Trophoblast cell (in vitro differentiated cells and primary cell): ENCODE measurements around the gene LDLRAD4.
"Not testable (repeated sequence)": the region's sequence is repeated elsewhere in the genome, so short reads cannot be mapped to it uniquely, and the experiment has no call there.

ENCODE experiments used
- DNase-seq, 2 donors: peaks; one replicate each; pipeline ENCODE4 v3.0.0-alpha.2; 2016
- H2AFZ ChIP-seq: 2 replicates; pipeline ENCODE4 v1.6.1; 2013; ENCODE audit warnings: low read length, moderate library complexity, mild to moderate bottlenecking; ENCODE audit not compliant: insufficient read depth, poor library complexity
- H2AK5ac ChIP-seq: 2 replicates; pipeline ENCODE4 v1.6.1; 2013; ENCODE audit warnings: mild to moderate bottlenecking, low read length
- H2BK120ac ChIP-seq: 2 replicates; pipeline ENCODE4 v1.6.1; 2013; ENCODE audit warnings: low read length, mild to moderate bottlenecking, moderate library complexity; ENCODE audit not compliant: insufficient read depth, poor library complexity
- H2BK12ac ChIP-seq: 2 replicates; pipeline ENCODE4 v1.6.1; 2013; ENCODE audit warnings: mild to moderate bottlenecking, low read length, moderate library complexity
- H2BK5ac ChIP-seq: 2 replicates; pipeline ENCODE4 v1.6.1; 2013; ENCODE audit warnings: low read length, low read depth, moderate library complexity, mild to moderate bottlenecking; ENCODE audit not compliant: poor library complexity
- H3K14ac ChIP-seq: 2 replicates; pipeline ENCODE4 v1.6.1; 2013; ENCODE audit warnings: mild to moderate bottlenecking, low read length
- H3K18ac ChIP-seq: 2 replicates; pipeline ENCODE4 v1.6.1; 2013; ENCODE audit warnings: mild to moderate bottlenecking, low read length
- H3K23ac ChIP-seq: 2 replicates; pipeline ENCODE4 v1.6.1; 2013; ENCODE audit warnings: low read length
- H3K27ac ChIP-seq: 2 replicates; pipeline ENCODE4 v1.5.1; 2013; ENCODE audit warnings: low read depth, mild to moderate bottlenecking, inconsistent platforms, low read length, moderate library complexity
- H3K27me3 ChIP-seq: 2 replicates; pipeline ENCODE4 v1.6.1; 2013; ENCODE audit warnings: inconsistent platforms, mild to moderate bottlenecking, low read length, moderate library complexity; ENCODE audit not compliant: insufficient read depth
- H3K36me3 ChIP-seq, 2 experiments: 1 replicate in 1 of 2; 2 replicates in 1 of 2; pipeline ENCODE4 v1.6.1; 2013; ENCODE audit warnings: low read length in 2 of 2, mild to moderate bottlenecking in 2 of 2, moderate library complexity in 1 of 2; ENCODE audit not compliant: insufficient read depth in 2 of 2, control insufficient read depth in 1 of 2
- H3K4ac ChIP-seq: 2 replicates; pipeline ENCODE4 v1.6.1; 2013; ENCODE audit warnings: low read depth, mild to moderate bottlenecking, low read length, moderate library complexity
- H3K4me1 ChIP-seq, 2 experiments: 1 replicate in 1 of 2; 2 replicates in 1 of 2; pipeline ENCODE4 v1.6.1; 2013; ENCODE audit warnings: low read length in 2 of 2, mild to moderate bottlenecking in 2 of 2, moderate library complexity in 1 of 2; ENCODE audit not compliant: insufficient read depth in 2 of 2, control insufficient read depth in 1 of 2
- H3K4me2 ChIP-seq: 2 replicates; pipeline ENCODE4 v1.6.1; 2013; ENCODE audit warnings: inconsistent platforms, mild to moderate bottlenecking, low read length, moderate library complexity
- H3K4me3 ChIP-seq: 2 replicates; pipeline ENCODE4 v1.5.1; 2013; ENCODE audit warnings: mild to moderate bottlenecking, low read depth, low read length, inconsistent platforms
- H3K79me1 ChIP-seq: one replicate; pipeline ENCODE4 v1.6.1; 2013; ENCODE audit warnings: low read length
- H3K79me2 ChIP-seq: 2 replicates; pipeline ENCODE4 v1.6.1; 2013; ENCODE audit warnings: low read length, mild to moderate bottlenecking; ENCODE audit not compliant: control insufficient read depth, insufficient read depth, poor library complexity
- H3K9ac ChIP-seq: 2 replicates; pipeline ENCODE4 v1.6.1; 2013; ENCODE audit warnings: mild to moderate bottlenecking, low read length
- H3K9me3 ChIP-seq: 2 replicates; pipeline ENCODE4 v1.6.1; 2013; ENCODE audit warnings: low read depth, mild to moderate bottlenecking, control low read depth, inconsistent platforms, low read length; ENCODE audit not compliant: insufficient read depth
- H4K12ac ChIP-seq: 2 replicates; pipeline ENCODE4 v1.6.1; 2013; ENCODE audit warnings: low read depth, mild to moderate bottlenecking, low read length, moderate library complexity
- H4K8ac ChIP-seq: 2 replicates; pipeline ENCODE4 v1.6.1; 2013; ENCODE audit warnings: low read depth, mild to moderate bottlenecking, low read length, moderate library complexity
- H4K91ac ChIP-seq: one replicate; pipeline ENCODE4 v1.6.1; 2013; ENCODE audit warnings: low read depth, mild to moderate bottlenecking, low read length, moderate library complexity
- WGBS: extraction: QIAGEN DNeasy Blood & Tissue Kit; methylation state at CpG from one replicate; pipeline ENCODE4 v1.1.7; 2013; ENCODE audit warnings: missing lambda C conversion rate; ENCODE audit not compliant: insufficient read length, insufficient coverage; ENCODE audit errors: extremely low coverage; 5-methylcytosine and 5-hydroxymethylcytosine counted together

LDLRAD4 gene

DNA sequence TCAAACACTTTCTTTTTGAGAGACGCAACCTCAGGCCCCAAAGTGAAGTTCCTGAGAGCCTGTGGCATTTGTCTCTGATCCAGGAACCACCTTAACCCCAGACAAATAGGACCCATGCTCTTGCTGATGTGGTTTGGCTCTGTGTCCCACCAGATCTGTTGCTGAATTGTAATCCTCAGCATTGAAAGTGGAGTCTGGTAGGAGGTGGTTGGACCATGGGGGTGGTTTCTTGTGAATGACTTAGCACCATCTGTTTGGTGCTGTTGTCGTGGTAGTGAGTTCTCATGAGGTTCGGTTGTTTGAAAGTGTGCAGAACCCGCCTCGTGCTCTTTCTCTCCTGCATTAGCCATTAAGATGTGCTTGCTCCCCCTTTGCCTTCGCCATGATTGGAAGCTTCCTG, 255.2 kb downstream of the LDLRAD4 start:
- Histone ChIP-seq H2BK12ac (peak overlapping the region; percentile 38), H4K12ac (no peak overlapping the region), H3K4me2 (no peak overlapping the region), H2AFZ (no peak overlapping the region), H3K27me3 (no peaks in the 10 kb centered on the region), H4K91ac (no peak overlapping the region), H2AK5ac (no peak overlapping the region), H2BK120ac (peak overlapping the region; percentile 15), H3K14ac (no peak overlapping the region), H3K4me3 (no peak overlapping the region), H3K9ac (peak overlapping the region; percentile 43), H3K23ac (no peak overlapping the region), H3K79me2 (no peaks in the 10 kb centered on the region), H2BK5ac (no peak overlapping the region), H3K4ac (no peak overlapping the region), H3K9me3 (peaks cover 4% of the 10 kb centered on the region), H3K36me3 (peaks cover 0 to 1% of the 10 kb centered on the region in 2 experiments), H3K18ac (no peak overlapping the region), H4K8ac (no peak overlapping the region), H3K27ac (no peak overlapping the region), H3K4me1 (peaks cover 9 to 17% of the 10 kb centered on the region in 2 experiments), H3K79me1 (no peaks in the 10 kb centered on the region)
- no CpG with 5 or more reads among the region's 6 CpGs for WGBS
- DNase-seq: no peak

DNA sequence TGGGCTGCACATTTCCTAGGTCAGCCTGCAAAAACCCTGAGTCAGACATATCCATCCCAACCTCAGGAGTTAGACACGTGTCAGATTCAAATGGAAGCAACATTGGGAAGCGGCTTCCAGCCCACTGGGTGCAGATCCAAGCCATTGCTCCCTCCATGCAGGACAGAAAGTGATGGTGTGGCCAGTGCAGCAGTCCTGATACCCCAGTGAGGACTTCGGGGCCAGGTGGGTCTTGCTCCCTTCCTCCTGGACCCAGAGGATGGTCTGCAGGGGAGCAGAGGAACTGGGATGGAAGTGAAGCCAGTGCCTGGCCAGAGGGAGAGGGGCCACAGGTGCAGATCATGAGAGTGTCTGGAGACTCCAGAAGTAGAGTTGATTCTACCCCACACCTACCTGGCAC, 255.8 kb downstream of the LDLRAD4 start:
- no peak overlapping the region for H3K14ac ChIP-seq
- H2BK5ac ChIP-seq: no peak overlapping the region
- no peak overlapping the region for H2AK5ac ChIP-seq
- no peak overlapping the region for H2BK120ac ChIP-seq
- peaks cover 9 to 17% of the 10 kb centered on the region in 2 experiments for H3K4me1 ChIP-seq
- no peak overlapping the region for H3K4me3 ChIP-seq
- no peak overlapping the region for H2AFZ ChIP-seq
- DNase-seq: no peak
- no CpG with 5 or more reads among the region's 3 CpGs for WGBS
- H4K8ac ChIP-seq: no peak overlapping the region
- H3K18ac ChIP-seq: no peak overlapping the region
- H3K4ac ChIP-seq: peak overlapping the region; percentile 9
- no peak overlapping the region for H2BK12ac ChIP-seq
- H3K27me3 ChIP-seq: no peaks in the 10 kb centered on the region
- H3K27ac ChIP-seq: peak overlapping the region; percentile 35
- peaks cover 4% of the 10 kb centered on the region for H3K9me3 ChIP-seq
- H4K12ac ChIP-seq: no peak overlapping the region
- no peaks in the 10 kb centered on the region for H3K79me2 ChIP-seq
- no peaks in the 10 kb centered on the region for H3K79me1 ChIP-seq
- H3K9ac ChIP-seq: no peak overlapping the region
- no peak overlapping the region for H3K23ac ChIP-seq
- H3K36me3 ChIP-seq: peaks cover 0 to 1% of the 10 kb centered on the region in 2 experiments
- no peak overlapping the region for H3K4me2 ChIP-seq
- peak overlapping the region; percentile 22 for H4K91ac ChIP-seq

DNA sequence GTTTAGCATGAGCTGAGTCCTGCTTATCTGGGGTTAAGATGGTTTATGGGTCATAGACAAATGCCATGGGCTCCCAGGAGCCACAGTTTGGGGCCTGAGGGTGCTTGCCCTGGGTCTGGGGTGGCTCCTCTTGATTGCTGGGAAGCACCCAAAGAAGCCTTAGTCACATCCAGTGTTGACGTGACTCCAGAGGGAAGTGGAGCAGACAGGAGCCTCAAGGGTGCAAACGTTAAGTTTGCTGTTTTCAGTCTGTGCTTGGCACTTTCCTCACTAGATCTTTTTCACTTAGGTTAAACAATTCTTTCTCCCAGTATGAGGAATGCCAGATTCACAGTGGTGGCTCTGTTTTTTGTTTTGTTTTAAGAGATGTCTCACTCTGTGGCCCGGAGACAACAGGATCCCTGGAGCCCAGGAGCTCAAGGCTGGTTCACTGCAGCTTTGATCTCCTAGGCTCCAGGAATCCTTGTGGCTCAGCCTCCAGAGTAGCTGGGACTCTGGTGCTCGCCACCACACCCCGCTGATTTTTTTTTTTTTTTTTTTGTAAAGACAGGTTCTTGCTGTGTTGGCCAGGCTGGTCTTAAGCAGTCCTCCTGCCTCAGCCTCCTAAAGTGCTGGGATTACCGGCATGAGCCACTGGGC, 256.5 kb downstream of the LDLRAD4 start:
- Histone ChIP-seq H3K4me2 (no peak overlapping the region), H4K12ac (no peak overlapping the region), H4K91ac (no peak overlapping the region), H3K79me1 (no peaks in the 10 kb centered on the region), H3K9me3 (peaks cover 4% of the 10 kb centered on the region), H3K79me2 (no peaks in the 10 kb centered on the region), H3K23ac (no peak overlapping the region), H3K27ac (peak overlapping the region; percentile 35), H3K4me1 (peaks cover 9 to 17% of the 10 kb centered on the region in 2 experiments), H2BK12ac (no peak overlapping the region), H3K27me3 (no peaks in the 10 kb centered on the region), H4K8ac (no peak overlapping the region), H2BK120ac (no peak overlapping the region), H2BK5ac (peak overlapping the region; percentile 11), H2AK5ac (no peak overlapping the region), H3K9ac (no peak overlapping the region), H3K36me3 (peaks cover 0 to 1% of the 10 kb centered on the region in 2 experiments), H3K4ac (no peak overlapping the region), H3K14ac (no peak overlapping the region), H2AFZ (no peak overlapping the region), H3K4me3 (no peak overlapping the region), H3K18ac (no peak overlapping the region)
- WGBS: no CpG with 5 or more reads among the region's 6 CpGs
- no peak for DNase-seq

DNA sequence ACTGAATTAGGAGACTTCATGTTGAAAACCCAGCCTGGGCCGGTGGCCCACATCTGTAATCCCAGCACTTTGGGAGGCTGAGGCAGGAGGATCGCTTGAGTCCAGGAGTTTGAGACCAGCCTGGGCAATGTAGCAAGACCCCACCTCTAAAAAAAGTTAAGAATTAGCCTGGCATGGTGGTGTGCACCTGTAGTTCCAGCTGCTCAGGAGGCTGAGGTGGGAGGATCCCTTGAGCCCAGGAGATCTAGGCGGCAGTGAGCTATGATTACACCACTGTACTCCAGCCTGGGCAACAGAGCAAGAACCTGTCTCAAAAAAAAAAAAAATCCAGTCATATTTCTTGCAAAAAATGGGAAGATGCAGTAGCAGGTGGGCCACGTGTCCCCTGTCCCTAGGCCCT, 257.8 kb downstream of the LDLRAD4 start:
- H4K12ac ChIP-seq, H2BK120ac ChIP-seq, H4K8ac ChIP-seq, H3K4ac ChIP-seq, H2AFZ ChIP-seq, H3K79me1 ChIP-seq, H2BK5ac ChIP-seq, H2AK5ac ChIP-seq, H3K9me3 ChIP-seq, H3K79me2 ChIP-seq, H2BK12ac ChIP-seq, H3K4me3 ChIP-seq, H3K18ac ChIP-seq, H4K91ac ChIP-seq, DNase-seq, H3K27ac ChIP-seq, H3K4me2 ChIP-seq, H3K27me3 ChIP-seq, H3K14ac ChIP-seq, H3K23ac ChIP-seq, H3K9ac ChIP-seq, H3K36me3 ChIP-seq: not testable (repeated sequence)
- no CpG with 5 or more reads among the region's 4 CpGs for WGBS
- H3K4me1 ChIP-seq: peaks cover 2 to 14% of the 10 kb centered on the region in 2 experiments
